H1 (cell line): ENCODE results near the gene C22orf23. TPM values are rescaled to one million over a fixed set of nuclear protein-coding genes. Genes with fewer than 3 reads are reported as not detected.

Source experiments
- CTCF ChIA-PET: fragments of 300-600 bp; sonication (Branson Sonifier 250); formaldehyde crosslinking; loops from one replicate; lab custom pipeline; 2021; ENCODE audit not compliant: partially characterized antibody; lab: Charles Lee
- POLR2A ChIA-PET: fragments of 300-600 bp; sonication (Branson Sonifier 250); formaldehyde crosslinking; loops from one replicate; lab custom pipeline; 2021; ENCODE audit warnings: inconsistent platforms; ENCODE audit not compliant: partially characterized antibody; lab: Charles Lee
- DNase-seq, 2 experiments: peaks; one replicate each; pipeline versions ENCODE4 v3.0.0 to v3.0.0-alpha.2; 2010 to 2022; ENCODE audit warnings: low spot score in 2 of 2, low read depth in 1 of 2, mixed read lengths in 1 of 2
- FAIRE-seq: peaks from 2 replicates; lab custom pipeline; 2011; peaks lifted over from hg19 to GRCh38; lab: Jason Lieb, UNC
- H2AFZ ChIP-seq: 2 replicates; pipeline ENCODE4 v1.8.1; 2012; ENCODE audit warnings: low read length, inconsistent platforms
- H2AK5ac ChIP-seq: 2 replicates; pipeline ENCODE4 v1.6.1; 2013; ENCODE audit warnings: low read depth, low read length
- H2BK120ac ChIP-seq: replicated peaks from 2 replicates; pipeline ENCODE3; 2013; ENCODE audit warnings: low read depth, low read length, inconsistent platforms
- H2BK12ac ChIP-seq: 2 replicates; pipeline ENCODE4 v1.6.1; 2013; ENCODE audit warnings: low read depth, low read length
- H2BK15ac ChIP-seq: 2 replicates; pipeline ENCODE4 v1.6.1; 2013; ENCODE audit warnings: low read length
- H2BK20ac ChIP-seq: 2 replicates; pipeline ENCODE4 v1.6.1; 2013; ENCODE audit warnings: low read length
- H2BK5ac ChIP-seq: 2 replicates; pipeline ENCODE4 v1.6.1; 2013; ENCODE audit warnings: low read depth, low read length
- H3K14ac ChIP-seq: 2 replicates; pipeline ENCODE4 v1.6.1; 2013; ENCODE audit warnings: inconsistent platforms; ENCODE audit not compliant: insufficient read length
- H3K18ac ChIP-seq: 2 replicates; pipeline ENCODE4 v1.6.1; 2013; ENCODE audit warnings: low read length; ENCODE audit errors: extremely low read depth
- H3K23ac ChIP-seq: 2 replicates; pipeline ENCODE4 v1.6.1; 2013; ENCODE audit warnings: inconsistent platforms; ENCODE audit not compliant: insufficient read length
- H3K23me2 ChIP-seq: 2 replicates; pipeline ENCODE4 v1.6.1; 2013; ENCODE audit warnings: low read depth, low read length
- H3K27ac ChIP-seq: 2 replicates; pipeline ENCODE4 v1.6.1; 2011; ENCODE audit warnings: low read depth, low read length, inconsistent platforms
- H3K27me3 ChIP-seq, 4 experiments: replicated peaks in 1 of 4; 1 replicate in 1 of 4; 2 replicates in 3 of 4; pipeline versions ENCODE4 v1.6.1 to v1.8.1; 2011 to 2013; ENCODE audit warnings: low read length in 3 of 4, mild to moderate bottlenecking in 3 of 4, inconsistent platforms in 2 of 4, mixed read lengths in 2 of 4, moderate library complexity in 1 of 4; ENCODE audit not compliant: control insufficient read depth in 3 of 4, insufficient read depth in 3 of 4; ENCODE audit errors: extremely low read depth in 1 of 4
- H3K36me3 ChIP-seq, 4 experiments: 2 replicates each; pipeline versions ENCODE4 v1.6.1 to v1.8.1; 2011 to 2013; ENCODE audit warnings: mild to moderate bottlenecking in 4 of 4, low read length in 3 of 4, moderate library complexity in 2 of 4, control low read depth in 1 of 4, inconsistent platforms in 1 of 4; ENCODE audit not compliant: insufficient read depth in 4 of 4, control insufficient read depth in 2 of 4
- H3K4ac ChIP-seq: replicated peaks from 2 replicates; pipeline ENCODE3; 2013; ENCODE audit warnings: low read length, low read depth, mixed read lengths, inconsistent platforms; ENCODE audit not compliant: insufficient read length
- H3K4me1 ChIP-seq, 4 experiments: replicated peaks in 1 of 4; 1 replicate in 1 of 4; 2 replicates in 3 of 4; pipeline versions ENCODE4 v1.6.1 to v1.8.1; 2011 to 2013; ENCODE audit warnings: low read length in 3 of 4, inconsistent platforms in 2 of 4, mixed read lengths in 1 of 4; ENCODE audit not compliant: insufficient read depth in 4 of 4, control insufficient read depth in 3 of 4
- H3K4me2 ChIP-seq, 2 experiments: 2 replicates each; pipeline versions ENCODE4 v1.6.1 to v1.8.1; 2011 to 2013; ENCODE audit warnings: low read depth in 2 of 2, low read length in 2 of 2, control low read depth in 1 of 2, inconsistent platforms in 1 of 2, mild to moderate bottlenecking in 1 of 2; ENCODE audit not compliant: insufficient read depth in 1 of 2
- H3K4me3 ChIP-seq, 4 experiments: fragments of 200-600, 300-600 bp in 1 of 4; sonication (generic), shearing (Covaris generic), sonication (Bioruptor Twin) in 1 of 4; 2 replicates each; pipeline versions ENCODE4 v1.5.1 to v1.8.1; 2011 to 2016; ENCODE audit warnings: low read length in 4 of 4, low read depth in 3 of 4, control low read depth in 2 of 4, inconsistent platforms in 2 of 4, mild to moderate bottlenecking in 2 of 4, mixed read lengths in 1 of 4, moderate library complexity in 1 of 4; ENCODE audit not compliant: insufficient read depth in 2 of 4; ENCODE audit errors: extremely low read depth in 1 of 4
- H3K56ac ChIP-seq: replicated peaks from 2 replicates; pipeline ENCODE3; 2013; ENCODE audit warnings: low read depth, mild to moderate bottlenecking, mixed read lengths, low read length, inconsistent platforms; ENCODE audit not compliant: insufficient read length
- H3K79me1 ChIP-seq: 2 replicates; pipeline ENCODE4 v1.6.1; 2013; ENCODE audit warnings: low read depth, low read length, control low read depth
- H3K79me2 ChIP-seq, 2 experiments: 2 replicates each; pipeline versions ENCODE4 v1.6.1 to v1.8.1; 2012 to 2013; ENCODE audit warnings: low read length in 2 of 2, mild to moderate bottlenecking in 2 of 2, inconsistent platforms in 1 of 2; ENCODE audit not compliant: insufficient read depth in 2 of 2, control insufficient read depth in 1 of 2
- H3K9ac ChIP-seq, 4 experiments: replicated peaks in 1 of 4; 1 replicate in 1 of 4; 2 replicates in 3 of 4; pipeline versions ENCODE4 v1.6.1 to v1.8.1; 2011 to 2013; ENCODE audit warnings: low read depth in 3 of 4, low read length in 3 of 4, control low read depth in 2 of 4, mild to moderate bottlenecking in 2 of 4, moderate library complexity in 2 of 4, inconsistent platforms in 1 of 4; ENCODE audit errors: extremely low read depth in 1 of 4
- H3K9me3 ChIP-seq, 2 experiments: 2 replicates each; pipeline versions ENCODE4 v1.6.1 to v1.8.1; 2012 to 2013; ENCODE audit warnings: mild to moderate bottlenecking in 2 of 2, moderate library complexity in 2 of 2, control low read depth in 1 of 2, inconsistent platforms in 1 of 2, low read depth in 1 of 2, low read length in 1 of 2, mixed read lengths in 1 of 2; ENCODE audit not compliant: insufficient read depth in 2 of 2
- H4K20me1 ChIP-seq, 2 experiments: replicated peaks in 1 of 2; 2 replicates each; pipeline versions ENCODE3 to v1.8.1; 2011 to 2013; ENCODE audit warnings: inconsistent platforms in 2 of 2, low read length in 2 of 2, mild to moderate bottlenecking in 1 of 2; ENCODE audit not compliant: insufficient read depth in 2 of 2, control insufficient read depth in 1 of 2
- H4K5ac ChIP-seq: 2 replicates; pipeline ENCODE4 v1.6.1; 2013; ENCODE audit warnings: low read length, low read depth, mixed read lengths, inconsistent platforms; ENCODE audit not compliant: insufficient read length
- H4K8ac ChIP-seq: 2 replicates; pipeline ENCODE4 v1.8.0; 2013; ENCODE audit warnings: mild to moderate bottlenecking, moderate library complexity, low read length, inconsistent platforms; ENCODE audit not compliant: insufficient read depth; ENCODE audit errors: extremely low read depth
- H4K91ac ChIP-seq: replicated peaks from 2 replicates; pipeline ENCODE3; 2013; ENCODE audit warnings: low read length, mixed read lengths, inconsistent platforms; ENCODE audit not compliant: insufficient read length
- CBX8 ChIP-seq: fragments of 300-800, 300-1000 bp; sonication (generic); IDR thresholded peaks from 2 replicates; pipeline ENCODE4 v1.7.1; 2016; ENCODE audit warnings: low read depth, low read length, borderline replicate concordance
- EP300 ChIP-seq, 2 experiments: IDR thresholded peaks; 1 replicate in 1 of 2; 2 replicates in 1 of 2; pipeline ENCODE4 v1.6.1; 2011 to 2012; ENCODE audit warnings: low read depth in 2 of 2, low read length in 2 of 2, mild to moderate bottlenecking in 2 of 2, borderline replicate concordance in 1 of 2, inconsistent platforms in 1 of 2, moderate library complexity in 1 of 2
- FOSL1 ChIP-seq: IDR thresholded peaks from 2 replicates; pipeline ENCODE4 v1.6.1; 2011; ENCODE audit warnings: mild to moderate bottlenecking, low read depth, low read length, moderate library complexity; ENCODE audit not compliant: insufficient read depth
- GABPA ChIP-seq: IDR thresholded peaks from 2 replicates; pipeline ENCODE4 v1.6.1; 2011; ENCODE audit warnings: mild to moderate bottlenecking, low read length, moderate library complexity, borderline replicate concordance; ENCODE audit not compliant: insufficient read depth
- GTF2F1 ChIP-seq: IDR thresholded peaks from 2 replicates; pipeline ENCODE4 v1.6.1; 2012; ENCODE audit warnings: low read depth, low read length, improper control_type of control experiment, borderline replicate concordance
- JUN ChIP-seq: IDR thresholded peaks from 2 replicates; pipeline ENCODE4 v1.6.1; 2011; ENCODE audit warnings: low read depth, mild to moderate bottlenecking, improper control_type of control experiment, low read length
- KDM4A ChIP-seq: IDR thresholded peaks from one replicate; pipeline ENCODE4 v1.7.1; 2012; ENCODE audit warnings: low read depth, mild to moderate bottlenecking, moderate library complexity, low read length, inconsistent platforms; ENCODE audit not compliant: severe bottlenecking
- RBBP5 ChIP-seq: IDR thresholded peaks from 2 replicates; pipeline ENCODE4 v1.7.1; 2012; ENCODE audit warnings: low read depth, mild to moderate bottlenecking, inconsistent platforms, low read length, moderate library complexity, borderline replicate concordance
- RFX5 ChIP-seq: IDR thresholded peaks from 2 replicates; pipeline ENCODE4 v1.6.1; 2011; ENCODE audit warnings: low read depth, low read length, improper control_type of control experiment, borderline replicate concordance
- SIN3A ChIP-seq, 2 experiments: IDR thresholded peaks in 1 of 2; conservative IDR thresholded peaks in 1 of 2; 2 replicates each; pipeline ENCODE4 v1.6.1; 2011 to 2012; ENCODE audit warnings: low read length in 2 of 2, improper control_type of control experiment in 1 of 2, low read depth in 1 of 2, mild to moderate bottlenecking in 1 of 2
- WGBS, 2 experiments: shearing (Covaris generic) in 1 of 2; methylation state at CpG; one replicate each; pipeline versions ENCODE4 v1.1.6 to v1.1.7; 2013 to 2015; ENCODE audit warnings: low lambda C conversion rate in 2 of 2, mixed read lengths in 2 of 2, inconsistent platforms in 1 of 2, low coverage in 1 of 2, missing lambda C conversion rate in 1 of 2; ENCODE audit not compliant: insufficient replicate concordance in 2 of 2, insufficient coverage in 1 of 2, insufficient read length in 1 of 2; ENCODE audit errors: extremely low coverage in 1 of 2, missing lambda C conversion rate in 1 of 2; 5-methylcytosine and 5-hydroxymethylcytosine counted together
- polyA plus RNA-seq, 7 experiments: library from polyadenylated mRNA; depleted of rRNA in 3 of 7; stranded (reverse) in 5 of 7; unstranded in 2 of 7; fragments of >200 nt in 5 of 7; fragments of 200-250 nt in 2 of 7; gene quantifications; 1 replicate in 5 of 7; 2 replicates in 1 of 7; 4 replicates in 1 of 7; pipeline versions ENCODE4 v1.2.1 to v1.2.3, GENCODE V29; 2011 to 2013; ENCODE audit warnings: missing spikeins in 2 of 7, mixed read lengths in 2 of 7
- total RNA-seq: library from RNA; stranded (reverse); fragmentation: NEBNext Ultra II Directional; extraction: Animal tissue kit (Norgen Biotek cat#: 25700); gene quantifications from 2 replicates; pipeline ENCODE4 v1.2.1, GENCODE V29; 2021

C22orf23 gene
- total and polyA plus RNA-seq, 2 of the 8 experiments (the other 6 are each of a cell fraction or from before 2014, with no cell fraction given) = 0.50 to 0.54 TPM

GRCh38 chr22:37961062-37961461 lies 7.7 kb upstream of the C22orf23 start:
- no peak overlapping the region for H3K4ac ChIP-seq
- no peak overlapping the region for H2AK5ac ChIP-seq
- no peak overlapping the region for H2BK120ac ChIP-seq
- H3K79me1 ChIP-seq = peaks cover 7% of the 10 kb centered on the region
- H3K27me3 ChIP-seq = no peaks in the 10 kb centered on the region
- WGBS, 2 experiments = 98% methylated on average over 4 of the region's 4 CpGs; no CpG with 5 or more reads in 1 of the 2 experiments
- H3K4me3 ChIP-seq = no peak overlapping the region
- H3K9me3 ChIP-seq = no peaks in the 10 kb centered on the region
- peaks cover 0 to 6% of the 10 kb centered on the region in 2 experiments for H4K20me1 ChIP-seq
- H3K14ac ChIP-seq = no peak overlapping the region
- peaks cover 0 to 5% of the 10 kb centered on the region in 2 experiments; a peak in 1 of 4 replicates for H3K79me2 ChIP-seq
- no peak for TF ChIP-seq EP300 (IDR thresholded peaks at IDR 0.05; ENCODE audit: borderline replicate concordance in 1 of 2, low read depth in 2 of 2, low read length in 2 of 2)
- no peak for TF ChIP-seq CBX8
- TF ChIP-seq GABPA = no peak
- TF ChIP-seq SIN3A (conservative IDR thresholded peaks at IDR 0.05 in 1 of 2, IDR thresholded peaks at IDR 0.05 in 1 of 2; ENCODE audit: low read depth in 1 of 2, low read length in 2 of 2) = no peak
- TF ChIP-seq RFX5 = no peak
- TF ChIP-seq GTF2F1 = no peak
- TF ChIP-seq RBBP5 = no peak
- no peak for TF ChIP-seq FOSL1
- no peak for TF ChIP-seq KDM4A
- no peak for TF ChIP-seq JUN
- no peak overlapping the region for H4K5ac ChIP-seq
- CTCF ChIA-PET = interaction anchor here (0.7 to 3.0 kb wide), 3 partner anchors 10 to 143 kb away, joined by 3 to 13 read pairs (median 5); no protein-coding TSS in a partner anchor
- no peak overlapping the region for H4K8ac ChIP-seq
- peaks cover 2% of the 10 kb centered on the region; the same call in 1 of the 2 replicates for H3K23me2 ChIP-seq
- H2BK15ac ChIP-seq = no peak overlapping the region
- no peak overlapping the region for H3K23ac ChIP-seq
- H3K18ac ChIP-seq = no peak overlapping the region
- FAIRE-seq (no peak), DNase-seq (no peak)
- no peak overlapping the region for H2AFZ ChIP-seq
- no peak overlapping the region for H3K56ac ChIP-seq
- no peak overlapping the region for H3K4me2 ChIP-seq
- H3K4me1 ChIP-seq = no peaks in the 10 kb centered on the region
- no peak overlapping the region for H3K9ac ChIP-seq
- no peak overlapping the region for H3K27ac ChIP-seq
- H3K36me3 ChIP-seq = peaks cover 16 to 48% (median 40%) of the 10 kb centered on the region in 4 experiments
- POLR2A ChIA-PET = interaction anchor here (0.9 kb wide), 1 partner anchor 21 kb away, joined by 3 read pairs; no protein-coding TSS in a partner anchor
- no peak overlapping the region for H2BK20ac ChIP-seq
- H2BK12ac ChIP-seq = no peak overlapping the region
- H2BK5ac ChIP-seq = no peak overlapping the region
- no peak overlapping the region for H4K91ac ChIP-seq
